Tibial nerve (tissue), 3 donors: ENCODE results near the gene LIPC.

ENCODE experiments used
- CTCF ChIP-seq, 5 experiments: fragments of 200-600 bp in 3 of 5; fragments of 450-650 bp in 2 of 5; sonication (generic) in 3 of 5; IDR thresholded peaks; one replicate each; pipeline ENCODE4 v1.5.1; 2016 to 2019; ENCODE audit warnings: antibody characterized with exemption in 5 of 5, mild to moderate bottlenecking in 3 of 5, moderate library complexity in 2 of 5
- POLR2A ChIP-seq, 2 donors: fragments of 450-650 bp; IDR thresholded peaks; one replicate each; pipeline ENCODE4 v1.6.1; 2017; ENCODE audit warnings: antibody characterized with exemption in 2 of 2, mild to moderate bottlenecking in 2 of 2, moderate library complexity in 2 of 2

- no peak for TF ChIP-seq CTCF (IDR thresholded peaks at IDR 0.05)
- TF ChIP-seq POLR2A (IDR thresholded peaks at IDR 0.05), result no peak
Measured at GRCh38 chr15:58505581-58505980, 73.8 kb downstream of the LIPC start.
